Stimulated activated CD8-positive, alpha-beta memory T cell treated with anti-CD3 and anti-CD28 coated beads, Interleukin-2, amount 100 ng/mL, for 1 hour (primary cell): Measurements from ENCODE around the gene THAP10.

ENCODE experiments used
- DNase-seq, 2 donors: peaks; one replicate each; pipeline ENCODE4 v3.0.0-alpha.2; 2020; ENCODE audit warnings: low read depth in 2 of 2

THAP10 gene

GRCh38 chr15:70853973-70854665 is 38.1 kb downstream of the THAP10 start, which contains the start of gene LARP6:
TSS of gene LARP6 (minus strand) at chr15:70854157. CDS start at chr15:70854088, 69 bp downstream.
- DNase-seq, result no peak

- DNase-seq, result no peak
Measured at GRCh38 chr15:70853318-70853972, 38.8 kb downstream of the THAP10 start.

GRCh38 chr15:70852501-70853317 is 39.5 kb downstream of the THAP10 start:
- DNase-seq, result no peak

GRCh38 chr15:70851889-70852288 is 40.3 kb downstream of the THAP10 start:
- no peak for DNase-seq

- DNase-seq, result no peak
Measured at GRCh38 chr15:70845602-70846360, 46.5 kb downstream of the THAP10 start.

GRCh38 chr15:70837476-70837875 is 54.8 kb downstream of the THAP10 start:
- no peak for DNase-seq

- DNase-seq, result no peak
Measured at GRCh38 chr15:70835841-70836240, 56.4 kb downstream of the THAP10 start.

GRCh38 chr15:70835415-70835814 is 56.8 kb downstream of the THAP10 start:
- no peak for DNase-seq

- DNase-seq, result no peak
Measured at GRCh38 chr15:70834999-70835398, 57.2 kb downstream of the THAP10 start.

- DNase-seq, result no peak
Measured at GRCh38 chr15:70833861-70834765, 58.1 kb downstream of the THAP10 start.

GRCh38 chr15:70833422-70833821 is 58.8 kb downstream of the THAP10 start:
- DNase-seq, result no peak

- no peak for DNase-seq
Measured at GRCh38 chr15:70832176-70832575, 60.1 kb downstream of the THAP10 start.
